HepG2 (cell line): ENCODE data around the gene AMBRA1. TPM values are rescaled to one million over a fixed set of nuclear protein-coding genes. Genes with fewer than 3 reads are reported as not detected.

Experiments used
- ATAD3A ChIP-seq: sonication (generic); formaldehyde crosslinking; IDR thresholded peaks from 2 replicates; pipeline ENCODE4 v1.4.0; 2020; ENCODE audit warnings: missing genetic modification reagents
- CBX5 ChIP-seq: sonication (generic); formaldehyde crosslinking; IDR thresholded peaks from 2 replicates; pipeline ENCODE4 v1.4.0; 2020; ENCODE audit warnings: missing genetic modification reagents, borderline replicate concordance
- FOXA1 ChIP-seq, 2 experiments: fragments of 450-650 bp in 1 of 2; sonication (generic) in 1 of 2; formaldehyde crosslinking in 1 of 2; IDR thresholded peaks; 2 replicates each; pipeline versions ENCODE4 v1.4.0 to v1.6.1; 2016 to 2020; ENCODE audit warnings: missing genetic modification reagents in 1 of 2
- GFI1 ChIP-seq: sonication (generic); formaldehyde crosslinking; IDR thresholded peaks from 2 replicates; pipeline ENCODE4 v1.5.0; 2020; ENCODE audit warnings: missing genetic modification reagents, mild to moderate bottlenecking, borderline replicate concordance
- HDAC1 ChIP-seq: sonication (generic); formaldehyde crosslinking; IDR thresholded peaks from 2 replicates; pipeline ENCODE4 v1.5.1; 2020; ENCODE audit warnings: mild to moderate bottlenecking, missing genetic modification reagents
- HNRNPL ChIP-seq: fragments of 200-400 bp; formaldehyde crosslinking; IDR thresholded peaks from 2 replicates; pipeline ENCODE4 v1.6.1; 2017; ENCODE audit warnings: mild to moderate bottlenecking, low read depth, low read length
- HOXA3 ChIP-seq: sonication (generic); formaldehyde crosslinking; IDR thresholded peaks from 2 replicates; pipeline ENCODE4 v1.5.0; 2020; ENCODE audit warnings: missing genetic modification reagents
- MXD4 ChIP-seq: IDR thresholded peaks from 2 replicates; pipeline ENCODE4 v1.6.1; 2016; ENCODE audit warnings: mild to moderate bottlenecking, missing biosample characterization, missing genetic modification reagents
- RAD51 ChIP-seq: fragments of 450-650 bp; IDR thresholded peaks from 2 replicates; pipeline ENCODE4 v1.6.1; 2016; ENCODE audit warnings: borderline replicate concordance
- SAP130 ChIP-seq: IDR thresholded peaks from 2 replicates; pipeline ENCODE4 v1.6.1; 2016; ENCODE audit warnings: low read depth
- SNRNP70 ChIP-seq: fragments of 200-400 bp; formaldehyde crosslinking; IDR thresholded peaks from 2 replicates; pipeline ENCODE4 v1.6.1; 2017; ENCODE audit warnings: mild to moderate bottlenecking, low read depth, low read length, moderate library complexity
- SP5 ChIP-seq: IDR thresholded peaks from 2 replicates; pipeline ENCODE4 v1.6.1; 2016; ENCODE audit warnings: low read depth, borderline replicate concordance
- TEAD3 ChIP-seq: optimal IDR thresholded peaks from 2 replicates; pipeline ENCODE3; 2016; ENCODE audit warnings: borderline replicate concordance
- ZBTB38 ChIP-seq: sonication (generic); formaldehyde crosslinking; IDR thresholded peaks from 2 replicates; pipeline ENCODE4 v1.5.1; 2020; ENCODE audit warnings: mild to moderate bottlenecking, missing genetic modification reagents
- ZBTB7A ChIP-seq: sonication (generic); formaldehyde crosslinking; IDR thresholded peaks from 2 replicates; pipeline ENCODE4 v1.8.0; 2022; ENCODE audit warnings: mild to moderate bottlenecking, missing genetic modification reagents
- ZNF329 ChIP-seq: sonication (generic); formaldehyde crosslinking; IDR thresholded peaks from 2 replicates; pipeline ENCODE4 v1.9.0; 2021; ENCODE audit warnings: low read depth, mild to moderate bottlenecking, missing genetic modification reagents
- ZNF558 ChIP-seq: sonication (generic); formaldehyde crosslinking; IDR thresholded peaks from 2 replicates; pipeline ENCODE4 v1.9.0; 2022; ENCODE audit warnings: mild to moderate bottlenecking, missing genetic modification reagents, borderline replicate concordance
- ZNF891 ChIP-seq: sonication (generic); formaldehyde crosslinking; IDR thresholded peaks from 2 replicates; pipeline ENCODE4 v1.5.0; 2020; ENCODE audit warnings: mild to moderate bottlenecking, missing genetic modification reagents
- polyA plus RNA-seq, 8 experiments: library from polyadenylated mRNA; depleted of rRNA in 3 of 8; stranded (reverse) in 7 of 8; unstranded in 1 of 8; fragments of >200 nt; fragmentation: Illumina TruSeq in 4 of 8; extraction: Trizol in 4 of 8; gene quantifications; 2 replicates each; pipeline versions ENCODE4 v1.2.1 to v1.2.3, GENCODE V29; 2011 to 2016; ENCODE audit warnings: low read depth in 4 of 8, missing spikeins in 1 of 8, mixed read lengths in 1 of 8; ENCODE audit not compliant: insufficient read depth in 1 of 8
- total RNA-seq, 5 experiments: library from RNA; depleted of rRNA; stranded (reverse); fragments of >200 nt; fragmentation: Illumina TruSeq; extraction: Trizol; gene quantifications; 2 replicates each; pipeline ENCODE4 v1.2.3, GENCODE V29; 2016; ENCODE audit warnings: low read depth in 1 of 5
- TF ChIP-seq, protein P1 (sequence below): sonication (generic); formaldehyde crosslinking; IDR thresholded peaks from 2 replicates; pipeline ENCODE4 v1.4.0; 2020; ENCODE audit warnings: missing genetic modification reagents, borderline replicate concordance
- TF ChIP-seq, protein P2 (sequence below): sonication (generic); formaldehyde crosslinking; IDR thresholded peaks from 2 replicates; pipeline ENCODE4 v1.8.0; 2022; ENCODE audit warnings: mild to moderate bottlenecking, missing genetic modification reagents, moderate library complexity
- TF ChIP-seq, protein P3 (sequence below): sonication (generic); formaldehyde crosslinking; IDR thresholded peaks from 2 replicates; pipeline ENCODE4 v1.8.0; 2023; ENCODE audit warnings: mild to moderate bottlenecking, missing genetic modification reagents
- TF ChIP-seq, protein P4 (sequence below): sonication (generic); formaldehyde crosslinking; IDR thresholded peaks from 2 replicates; pipeline ENCODE4 v1.5.0; 2020; ENCODE audit warnings: missing genetic modification reagents
- TF ChIP-seq, protein P5 (sequence below): sonication (generic); formaldehyde crosslinking; IDR thresholded peaks from 2 replicates; pipeline ENCODE4 v1.4.0; 2020; ENCODE audit warnings: missing genetic modification reagents, borderline replicate concordance

AMBRA1 gene
- total and polyA plus RNA-seq, 2 of the 13 experiments (the other 11 are each of a cell fraction or from before 2014, with no cell fraction given), result 15.7 to 26.0 TPM

DNA sequence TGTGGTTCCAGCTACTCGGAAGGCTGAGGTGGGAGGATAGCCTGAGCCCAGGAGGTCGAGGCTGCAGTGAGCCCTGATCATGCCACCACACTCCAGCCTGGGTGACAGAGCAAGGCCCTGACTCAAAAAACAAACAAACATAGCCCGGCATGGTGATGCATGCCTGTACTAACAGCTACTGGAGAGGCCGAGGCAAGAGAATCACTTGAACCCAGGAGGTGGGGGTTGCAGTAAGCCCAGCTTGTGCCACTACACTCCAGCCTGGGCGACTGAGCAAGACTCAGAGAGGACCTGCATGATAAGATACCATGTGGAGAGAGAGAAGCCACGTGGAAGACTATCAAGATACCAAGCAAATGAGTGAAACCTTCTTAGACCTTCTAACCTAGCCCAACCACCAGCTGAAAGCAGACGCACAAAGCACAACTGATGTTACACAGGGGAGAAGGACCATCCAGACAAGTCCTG, 36.1 kb downstream of the AMBRA1 start (continued):
- TF ChIP-seq, protein P1, sequence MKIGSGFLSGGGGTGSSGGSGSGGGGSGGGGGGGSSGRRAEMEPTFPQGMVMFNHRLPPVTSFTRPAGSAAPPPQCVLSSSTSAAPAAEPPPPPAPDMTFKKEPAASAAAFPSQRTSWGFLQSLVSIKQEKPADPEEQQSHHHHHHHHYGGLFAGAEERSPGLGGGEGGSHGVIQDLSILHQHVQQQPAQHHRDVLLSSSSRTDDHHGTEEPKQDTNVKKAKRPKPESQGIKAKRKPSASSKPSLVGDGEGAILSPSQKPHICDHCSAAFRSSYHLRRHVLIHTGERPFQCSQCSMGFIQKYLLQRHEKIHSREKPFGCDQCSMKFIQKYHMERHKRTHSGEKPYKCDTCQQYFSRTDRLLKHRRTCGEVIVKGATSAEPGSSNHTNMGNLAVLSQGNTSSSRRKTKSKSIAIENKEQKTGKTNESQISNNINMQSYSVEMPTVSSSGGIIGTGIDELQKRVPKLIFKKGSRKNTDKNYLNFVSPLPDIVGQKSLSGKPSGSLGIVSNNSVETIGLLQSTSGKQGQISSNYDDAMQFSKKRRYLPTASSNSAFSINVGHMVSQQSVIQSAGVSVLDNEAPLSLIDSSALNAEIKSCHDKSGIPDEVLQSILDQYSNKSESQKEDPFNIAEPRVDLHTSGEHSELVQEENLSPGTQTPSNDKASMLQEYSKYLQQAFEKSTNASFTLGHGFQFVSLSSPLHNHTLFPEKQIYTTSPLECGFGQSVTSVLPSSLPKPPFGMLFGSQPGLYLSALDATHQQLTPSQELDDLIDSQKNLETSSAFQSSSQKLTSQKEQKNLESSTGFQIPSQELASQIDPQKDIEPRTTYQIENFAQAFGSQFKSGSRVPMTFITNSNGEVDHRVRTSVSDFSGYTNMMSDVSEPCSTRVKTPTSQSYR (CRISPR knock-in tag), result no peak
- TF ChIP-seq MXD4 (no peak), ZNF891 (CRISPR knock-in tag) (no peak), SNRNP70 (no peak), SP5 (peak; percentile 28; the same call in 1 of the 2 replicates), ZNF558 (CRISPR knock-in tag) (no peak), ZBTB38 (CRISPR knock-in tag) (peak; percentile 73; the same call in 1 of the 2 replicates), TEAD3 (CRISPR knock-in tag) (peak; percentile 85), ZNF329 (CRISPR knock-in tag) (no peak), ATAD3A (CRISPR knock-in tag) (no peak), SAP130 (CRISPR knock-in tag) (peak; percentile 88), HNRNPL (0 out of 2 replicates have a peak, but pooled peaks have one; percentile 62), ZBTB7A (no peak), GFI1 (CRISPR knock-in tag) (no peak), HOXA3 (CRISPR knock-in tag) (no peak), FOXA1 (IDR thresholded peaks at IDR 0.05) (no peak), FOXA1 (CRISPR knock-in tag; IDR thresholded peaks at IDR 0.05) (0 out of 2 replicates have a peak, but pooled peaks have one; percentile 47), RAD51 (no peak), CBX5 (peak; percentile 60; the same call in 1 of the 2 replicates), HDAC1 (CRISPR knock-in tag) (peak; percentile 54; the same call in 1 of the 2 replicates)
- TF ChIP-seq, protein P2, sequence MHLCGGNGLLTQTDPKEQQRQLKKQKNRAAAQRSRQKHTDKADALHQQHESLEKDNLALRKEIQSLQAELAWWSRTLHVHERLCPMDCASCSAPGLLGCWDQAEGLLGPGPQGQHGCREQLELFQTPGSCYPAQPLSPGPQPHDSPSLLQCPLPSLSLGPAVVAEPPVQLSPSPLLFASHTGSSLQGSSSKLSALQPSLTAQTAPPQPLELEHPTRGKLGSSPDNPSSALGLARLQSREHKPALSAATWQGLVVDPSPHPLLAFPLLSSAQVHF (CRISPR knock-in tag), result no peak
- TF ChIP-seq, protein P3, sequence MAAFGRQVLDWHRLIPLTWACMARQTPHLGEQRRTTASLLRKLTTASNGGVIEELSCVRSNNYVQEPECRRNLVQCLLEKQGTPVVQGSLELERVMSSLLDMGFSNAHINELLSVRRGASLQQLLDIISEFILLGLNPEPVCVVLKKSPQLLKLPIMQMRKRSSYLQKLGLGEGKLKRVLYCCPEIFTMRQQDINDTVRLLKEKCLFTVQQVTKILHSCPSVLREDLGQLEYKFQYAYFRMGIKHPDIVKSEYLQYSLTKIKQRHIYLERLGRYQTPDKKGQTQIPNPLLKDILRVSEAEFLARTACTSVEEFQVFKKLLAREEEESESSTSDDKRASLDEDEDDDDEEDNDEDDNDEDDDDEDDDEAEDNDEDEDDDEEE (CRISPR knock-in tag), result peak; percentile 62; the same call in 1 of the 2 replicates
- TF ChIP-seq, protein P4, sequence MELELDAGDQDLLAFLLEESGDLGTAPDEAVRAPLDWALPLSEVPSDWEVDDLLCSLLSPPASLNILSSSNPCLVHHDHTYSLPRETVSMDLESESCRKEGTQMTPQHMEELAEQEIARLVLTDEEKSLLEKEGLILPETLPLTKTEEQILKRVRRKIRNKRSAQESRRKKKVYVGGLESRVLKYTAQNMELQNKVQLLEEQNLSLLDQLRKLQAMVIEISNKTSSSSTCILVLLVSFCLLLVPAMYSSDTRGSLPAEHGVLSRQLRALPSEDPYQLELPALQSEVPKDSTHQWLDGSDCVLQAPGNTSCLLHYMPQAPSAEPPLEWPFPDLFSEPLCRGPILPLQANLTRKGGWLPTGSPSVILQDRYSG (CRISPR knock-in tag), result no peak
- TF ChIP-seq, protein P5, sequence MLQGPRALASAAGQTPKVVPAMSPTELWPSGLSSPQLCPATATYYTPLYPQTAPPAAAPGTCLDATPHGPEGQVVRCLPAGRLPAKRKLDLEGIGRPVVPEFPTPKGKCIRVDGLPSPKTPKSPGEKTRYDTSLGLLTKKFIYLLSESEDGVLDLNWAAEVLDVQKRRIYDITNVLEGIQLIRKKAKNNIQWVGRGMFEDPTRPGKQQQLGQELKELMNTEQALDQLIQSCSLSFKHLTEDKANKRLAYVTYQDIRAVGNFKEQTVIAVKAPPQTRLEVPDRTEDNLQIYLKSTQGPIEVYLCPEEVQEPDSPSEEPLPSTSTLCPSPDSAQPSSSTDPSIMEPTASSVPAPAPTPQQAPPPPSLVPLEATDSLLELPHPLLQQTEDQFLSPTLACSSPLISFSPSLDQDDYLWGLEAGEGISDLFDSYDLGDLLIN, result no peak
